ENCODE measurements around the gene STK36.

DNA sequence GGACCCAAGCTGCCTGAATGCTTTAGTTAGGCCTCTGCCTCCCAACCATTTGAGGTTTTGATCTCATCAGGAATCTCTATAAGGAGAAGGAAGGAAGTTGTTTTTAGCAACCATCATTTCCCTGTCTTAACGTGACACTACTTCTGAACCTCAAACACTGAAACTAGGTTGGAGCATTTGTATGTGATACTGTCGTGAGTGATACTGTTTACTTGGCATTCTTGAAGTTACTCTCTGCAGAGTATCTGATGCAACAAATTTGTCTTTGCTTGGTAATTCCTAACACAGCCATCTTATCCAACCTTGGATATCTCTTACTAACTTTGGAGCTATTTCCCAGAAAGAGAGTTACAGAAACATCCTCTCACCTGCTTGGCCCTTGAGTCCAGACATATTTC, 60.9 kb downstream of the STK36 start:
- TF ChIP-seq EZH2 (IDR thresholded peaks at IDR 0.05; ENCODE audit: borderline replicate concordance, control insufficient read depth, low read depth, low read length) (no peak), CTCF (IDR thresholded peaks at IDR 0.05 in 2 of 3, conservative IDR thresholded peaks at IDR 0.05 in 1 of 3; ENCODE audit: control insufficient read depth in 2 of 3, extremely low read depth in 1 of 3, insufficient read depth in 1 of 3, low read depth in 3 of 3, low read length in 3 of 3) (no peak), GABPA (IDR thresholded peaks at IDR 0.05; ENCODE audit: low read depth) (no peak), CEBPB (IDR thresholded peaks at IDR 0.05; ENCODE audit: borderline replicate concordance in 1 of 2, low read depth in 2 of 2, low read length in 2 of 2) (no peak), NR2F1 (conservative IDR thresholded peaks at IDR 0.05) (no peak), SREBF1 (IDR thresholded peaks at IDR 0.05; ENCODE audit: low read length) (no peak), JUNB (IDR thresholded peaks at IDR 0.05) (no peak)
- TF ChIP-seq, protein P1, sequence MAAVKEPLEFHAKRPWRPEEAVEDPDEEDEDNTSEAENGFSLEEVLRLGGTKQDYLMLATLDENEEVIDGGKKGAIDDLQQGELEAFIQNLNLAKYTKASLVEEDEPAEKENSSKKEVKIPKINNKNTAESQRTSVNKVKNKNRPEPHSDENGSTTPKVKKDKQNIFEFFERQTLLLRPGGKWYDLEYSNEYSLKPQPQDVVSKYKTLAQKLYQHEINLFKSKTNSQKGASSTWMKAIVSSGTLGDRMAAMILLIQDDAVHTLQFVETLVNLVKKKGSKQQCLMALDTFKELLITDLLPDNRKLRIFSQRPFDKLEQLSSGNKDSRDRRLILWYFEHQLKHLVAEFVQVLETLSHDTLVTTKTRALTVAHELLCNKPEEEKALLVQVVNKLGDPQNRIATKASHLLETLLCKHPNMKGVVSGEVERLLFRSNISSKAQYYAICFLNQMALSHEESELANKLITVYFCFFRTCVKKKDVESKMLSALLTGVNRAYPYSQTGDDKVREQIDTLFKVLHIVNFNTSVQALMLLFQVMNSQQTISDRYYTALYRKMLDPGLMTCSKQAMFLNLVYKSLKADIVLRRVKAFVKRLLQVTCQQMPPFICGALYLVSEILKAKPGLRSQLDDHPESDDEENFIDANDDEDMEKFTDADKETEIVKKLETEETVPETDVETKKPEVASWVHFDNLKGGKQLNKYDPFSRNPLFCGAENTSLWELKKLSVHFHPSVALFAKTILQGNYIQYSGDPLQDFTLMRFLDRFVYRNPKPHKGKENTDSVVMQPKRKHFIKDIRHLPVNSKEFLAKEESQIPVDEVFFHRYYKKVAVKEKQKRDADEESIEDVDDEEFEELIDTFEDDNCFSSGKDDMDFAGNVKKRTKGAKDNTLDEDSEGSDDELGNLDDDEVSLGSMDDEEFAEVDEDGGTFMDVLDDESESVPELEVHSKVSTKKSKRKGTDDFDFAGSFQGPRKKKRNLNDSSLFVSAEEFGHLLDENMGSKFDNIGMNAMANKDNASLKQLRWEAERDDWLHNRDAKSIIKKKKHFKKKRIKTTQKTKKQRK (IDR thresholded peaks at IDR 0.05; ENCODE audit: low read depth, low read length) = no peak
